GM19240 (cell line): ENCODE measurements around the gene DTNB.
"Not testable (repeated sequence)": the region's sequence is repeated elsewhere in the genome, so short reads cannot be mapped to it uniquely, and the experiment has no call there.

Source experiments
- DNase-seq: peaks from one replicate; pipeline ENCODE4 v3.0.0; 2011; ENCODE audit warnings: low spot score; ENCODE audit not compliant: insufficient read length

Gene DTNB

DNA sequence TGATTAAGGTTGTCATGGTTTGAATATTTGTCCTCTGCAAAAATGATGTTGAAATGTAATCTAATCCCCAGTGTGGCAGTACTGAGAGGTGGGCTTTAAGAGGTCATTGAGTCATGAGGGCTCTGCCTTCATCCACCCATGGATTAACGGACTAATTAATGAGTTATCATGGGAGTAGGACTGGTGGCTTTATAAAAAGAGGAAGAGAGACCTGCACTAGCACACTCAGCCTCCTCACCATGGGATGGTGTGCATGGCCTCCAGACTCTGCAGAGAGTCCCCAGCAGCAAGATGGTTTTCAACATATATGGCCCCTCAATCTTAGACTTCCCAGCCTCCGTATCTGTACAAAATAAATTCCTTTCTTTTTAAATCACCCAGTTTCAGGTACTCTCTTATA is 41.0 kb downstream of the DTNB start:
- no peak for DNase-seq

DNA sequence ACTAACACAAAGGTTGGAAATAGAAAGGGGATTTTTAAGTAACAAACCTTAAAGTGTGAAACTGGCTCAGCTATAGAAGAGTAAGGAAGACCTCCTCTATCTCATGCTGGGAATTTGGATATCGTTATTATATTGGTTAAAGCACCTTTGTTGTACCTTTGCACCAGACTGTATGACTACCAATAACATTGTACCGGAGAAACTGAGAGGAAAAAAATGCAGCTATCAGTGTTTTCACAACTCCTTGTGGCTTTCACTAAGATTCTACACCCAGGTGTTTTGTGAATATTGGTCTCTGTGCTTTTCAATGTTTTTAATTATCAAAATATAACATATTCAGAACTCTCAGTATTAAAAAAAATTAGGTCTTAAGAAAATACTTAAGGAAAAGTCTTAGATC is 48.7 kb downstream of the DTNB start:
- no peak for DNase-seq

DNA sequence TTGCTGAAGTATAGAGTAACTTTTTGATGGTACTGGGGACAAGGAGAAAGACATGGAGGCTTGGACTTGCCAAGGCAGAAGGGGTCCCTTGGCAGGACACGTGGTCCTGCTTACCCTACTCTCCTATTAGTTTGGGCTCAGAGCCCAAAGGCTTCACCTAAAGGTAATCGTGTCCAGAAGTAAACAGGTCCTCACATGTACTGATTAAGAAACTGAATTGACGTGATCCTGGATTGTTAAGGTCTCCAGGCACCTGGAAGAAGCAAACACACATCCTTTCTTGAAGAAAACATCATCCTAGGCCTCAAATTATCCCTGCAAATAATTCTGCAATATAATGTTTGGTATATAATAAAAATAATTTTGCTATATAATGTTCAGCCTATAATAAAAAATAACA is 50.0 kb downstream of the DTNB start:
- DNase-seq: no peak

- no peak for DNase-seq
These were observed 52.7 kb downstream of the DTNB start for GRCh38 chr2:25620711-25621110.

- no peak for DNase-seq
These were observed 53.3 kb downstream of the DTNB start for GRCh38 chr2:25620077-25620476.

DNA sequence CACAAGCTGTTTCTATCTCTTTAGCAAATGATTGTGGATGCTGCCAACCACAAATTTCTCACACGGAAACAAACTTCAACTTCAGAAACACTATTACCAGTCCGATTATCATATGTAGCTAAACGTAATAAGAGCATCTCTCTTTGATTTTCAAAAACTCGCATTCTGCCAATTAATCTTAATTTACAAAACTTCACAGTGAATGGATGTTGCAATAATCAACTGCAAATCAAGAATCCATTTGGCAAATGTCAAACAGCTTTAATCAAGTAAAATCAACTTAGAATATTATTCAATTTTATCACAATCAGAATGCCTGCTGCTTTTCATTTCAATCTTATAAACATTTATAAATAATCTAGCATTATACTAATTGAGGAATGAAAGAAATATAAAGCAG is 54.2 kb downstream of the DTNB start:
- no peak for DNase-seq

DNA sequence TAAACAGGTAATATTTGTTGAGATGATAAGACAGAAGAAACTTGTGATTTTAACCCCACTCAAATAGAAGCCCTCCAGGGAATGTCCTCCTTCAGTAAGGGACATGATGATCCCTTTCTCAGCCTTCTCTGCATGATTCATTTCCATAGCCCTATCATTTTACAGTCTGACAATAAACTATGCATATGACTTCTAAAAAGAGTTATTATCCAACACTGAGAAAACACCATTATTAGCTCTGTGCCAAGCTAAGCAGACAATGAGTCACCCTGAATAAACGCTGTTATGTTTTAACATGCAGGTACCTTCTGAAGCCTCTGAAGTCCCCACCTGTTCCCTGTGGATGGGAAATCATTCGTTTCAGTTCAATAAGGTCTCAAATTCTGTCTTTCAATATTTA is 54.7 kb downstream of the DTNB start:
- no peak for DNase-seq

GRCh38 chr2:25617948-25618646 is 55.3 kb downstream of the DTNB start:
- no peak for DNase-seq

DNA sequence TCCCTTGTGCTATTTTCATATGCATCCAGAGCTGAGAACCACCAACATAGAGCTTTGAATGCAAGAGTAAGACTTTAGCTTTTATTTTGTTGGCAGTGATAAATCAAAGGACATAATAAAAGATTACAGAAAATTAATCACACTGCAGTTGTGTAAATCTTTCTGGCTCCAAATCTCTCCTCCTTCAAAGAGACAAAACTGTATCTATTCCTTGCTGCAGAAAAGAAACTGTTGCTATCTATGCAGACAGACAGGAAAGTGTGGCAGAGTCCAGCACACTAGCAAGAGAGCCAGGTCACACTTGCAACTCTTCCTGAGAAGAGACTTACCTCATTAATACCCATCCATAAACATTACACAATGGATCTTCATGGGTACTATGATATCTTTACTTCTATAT is 57.5 kb downstream of the DTNB start:
- no peak for DNase-seq

DNA sequence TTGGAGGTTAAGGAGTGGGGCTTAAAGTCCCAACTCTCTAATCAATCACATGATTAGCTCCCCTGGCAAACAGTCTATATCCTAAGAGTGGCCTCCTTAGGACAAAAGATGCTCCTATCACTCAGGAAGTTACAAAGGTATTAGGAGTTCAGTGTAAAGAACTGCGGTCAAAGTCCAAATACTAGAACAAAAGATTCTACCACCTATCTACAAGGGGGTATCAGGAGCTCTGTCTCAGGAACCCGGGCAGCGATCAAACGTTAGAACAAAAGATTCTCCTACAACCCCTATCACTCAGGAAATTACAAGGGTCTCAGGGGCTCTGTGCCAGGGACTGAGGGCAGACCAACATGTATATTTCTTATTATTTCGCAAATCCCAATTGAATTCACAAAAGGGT is 58.0 kb downstream of the DTNB start:
- DNase-seq: no peak

- DNase-seq: no peak
These were observed 58.7 kb downstream of the DTNB start for GRCh38 chr2:25614711-25615110.

DNA sequence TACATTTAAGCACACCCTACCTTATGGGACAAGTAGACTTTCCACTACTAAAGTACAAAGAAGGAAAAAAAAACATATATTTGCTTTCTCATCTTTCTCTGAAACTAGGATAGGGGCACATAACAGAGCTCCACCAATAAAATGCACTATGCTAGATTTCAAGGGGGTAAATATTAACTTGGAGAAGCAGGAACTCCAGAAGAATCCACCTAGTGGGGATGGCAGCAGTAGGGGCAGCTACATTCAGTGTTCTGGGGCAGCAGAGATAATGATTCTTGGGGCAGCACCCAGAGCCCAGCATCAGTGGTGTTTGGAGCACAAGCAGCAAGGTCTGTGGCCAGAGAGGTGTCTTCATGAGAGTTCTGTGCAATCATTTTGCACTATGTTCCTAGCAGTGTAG is 64.7 kb downstream of the DTNB start:
- no peak for DNase-seq

GRCh38 chr2:25606892-25607291 is 66.5 kb downstream of the DTNB start:
- no peak for DNase-seq

DNA sequence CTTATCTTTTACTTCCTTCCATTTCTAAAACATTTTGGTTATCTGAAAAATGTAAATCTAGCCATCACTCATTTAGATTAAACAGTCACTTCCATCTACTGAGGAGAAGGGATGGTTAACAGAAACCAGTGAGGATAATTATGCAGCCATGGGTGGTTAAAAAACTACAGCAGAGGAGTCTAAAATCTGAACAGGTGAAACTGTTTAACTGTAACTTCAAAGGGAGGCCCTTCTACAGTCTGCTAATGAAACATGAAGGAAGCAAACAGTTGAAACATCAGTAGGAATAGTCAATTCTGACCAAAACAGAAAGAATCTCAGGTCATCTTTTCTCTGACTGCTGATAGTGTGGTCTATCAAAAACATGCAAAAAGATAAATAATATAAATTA is 71.0 kb downstream of the DTNB start:
- DNase-seq: no peak

GRCh38 chr2:25601711-25602332 is 71.6 kb downstream of the DTNB start:
- DNase-seq: not testable (repeated sequence)

DNA sequence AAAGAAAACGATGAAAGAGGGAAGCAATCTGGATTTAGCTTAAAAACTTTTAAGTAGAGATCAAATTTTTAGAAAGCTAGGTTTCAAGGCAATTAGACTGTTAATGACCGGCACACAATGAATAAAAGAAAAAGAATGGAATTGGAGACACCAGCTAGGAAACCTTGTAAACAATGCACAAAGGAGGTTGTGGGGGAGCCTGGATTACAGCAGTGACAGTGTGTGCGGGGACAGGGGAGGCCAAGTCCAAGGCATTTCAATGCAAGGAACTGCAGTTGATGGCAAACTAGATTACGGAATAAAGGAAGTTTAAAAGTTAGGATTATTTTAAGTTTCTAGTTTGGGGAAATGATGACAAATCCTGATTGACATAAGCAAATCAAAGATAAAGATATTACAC is 74.5 kb downstream of the DTNB start:
- DNase-seq: no peak

- DNase-seq: no peak
These were observed 75.0 kb downstream of the DTNB start for GRCh38 chr2:25598332-25598731.

GRCh38 chr2:25597881-25598280 is 75.5 kb downstream of the DTNB start:
- DNase-seq: no peak

- no peak for DNase-seq
These were observed 76.7 kb downstream of the DTNB start for GRCh38 chr2:25596516-25597244.

DNA sequence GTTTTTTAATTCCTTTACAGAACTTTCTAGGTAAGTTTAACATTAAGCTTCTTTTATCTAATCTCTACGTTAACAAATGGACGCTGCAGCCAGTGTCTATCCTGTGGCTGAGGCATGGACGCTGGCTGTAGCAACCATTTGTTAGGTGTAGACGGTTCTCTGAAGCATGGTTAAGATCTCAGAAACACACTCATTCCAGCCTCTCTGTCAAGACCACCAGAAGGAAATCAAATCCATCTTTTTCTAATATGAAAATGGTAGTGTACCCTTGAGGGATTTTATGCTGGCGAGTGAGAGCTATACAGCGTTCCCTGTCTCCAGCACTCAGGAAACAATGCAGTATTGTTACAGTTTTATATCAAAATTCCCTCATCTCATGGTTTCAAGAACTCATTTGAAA is 78.0 kb downstream of the DTNB start:
- DNase-seq: no peak

GRCh38 chr2:25594991-25595390 is 78.4 kb downstream of the DTNB start:
- no peak for DNase-seq

DNA sequence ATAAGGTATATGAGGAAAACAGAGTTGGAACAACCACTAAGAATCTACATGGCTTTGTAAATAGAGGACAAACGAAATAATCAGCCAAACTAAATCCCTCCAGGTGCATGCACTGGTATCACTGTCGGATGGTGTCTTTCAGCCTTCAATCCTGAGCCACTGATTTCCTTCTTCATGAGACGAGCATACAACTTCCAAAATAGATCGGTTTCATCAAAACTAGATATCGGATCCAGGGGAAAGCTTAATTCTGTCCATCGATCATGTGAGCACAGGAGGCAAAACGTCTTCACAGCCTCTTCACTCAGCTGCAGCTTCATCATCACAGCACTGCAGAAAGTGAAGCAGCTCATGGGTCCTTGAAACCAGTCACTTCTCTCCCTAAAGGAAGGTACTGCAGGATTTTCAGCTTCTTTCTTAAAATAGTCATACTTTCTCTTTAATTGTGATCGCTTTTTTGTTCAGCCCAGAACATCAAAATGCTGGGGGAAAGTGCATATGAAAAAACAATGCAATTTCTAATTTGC is 80.5 kb downstream of the DTNB start:
- DNase-seq: no peak
